Skin epidermis (tissue), 12 donors: ENCODE data around the gene SORCS2.

Source experiments
- H3K27ac ChIP-seq, 21 experiments: fragments of 200-600 bp; sonication (generic) in 11 of 21; one replicate each; pipeline ENCODE4 v1.5.0; 2020; ENCODE audit warnings: mild to moderate bottlenecking in 3 of 21, inconsistent platforms in 2 of 21, moderate library complexity in 2 of 21
- H3K4me3 ChIP-seq, 7 experiments: fragments of 200-600 bp; sonication (generic) in 2 of 7; one replicate each; pipeline ENCODE4 v1.5.0; 2020; ENCODE audit warnings: inconsistent platforms in 2 of 7, mild to moderate bottlenecking in 2 of 7, moderate library complexity in 1 of 7

Gene SORCS2

DNA sequence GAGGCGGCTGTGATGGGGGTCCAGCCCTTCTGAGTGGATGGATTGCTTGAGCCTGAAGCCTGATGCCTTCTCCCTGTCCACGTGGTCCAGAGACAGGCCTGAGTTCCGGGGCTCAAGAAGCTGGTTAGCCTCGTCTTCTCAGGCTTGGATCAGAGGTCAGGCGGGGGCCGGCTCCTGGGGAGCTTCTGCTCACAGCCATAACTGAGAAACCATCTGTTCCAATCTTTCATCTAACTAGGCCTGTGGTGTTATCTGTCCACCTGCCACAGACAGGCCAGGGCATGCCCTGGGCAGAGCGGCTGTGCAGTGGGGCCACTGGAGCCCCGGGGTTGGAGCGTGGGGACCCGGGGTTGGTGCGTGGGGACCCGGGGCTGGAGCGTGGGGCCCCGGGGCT, 63.1 kb downstream of the SORCS2 start:
- no peak overlapping the region for H3K4me3 ChIP-seq
- no peak overlapping the region for H3K27ac ChIP-seq

DNA sequence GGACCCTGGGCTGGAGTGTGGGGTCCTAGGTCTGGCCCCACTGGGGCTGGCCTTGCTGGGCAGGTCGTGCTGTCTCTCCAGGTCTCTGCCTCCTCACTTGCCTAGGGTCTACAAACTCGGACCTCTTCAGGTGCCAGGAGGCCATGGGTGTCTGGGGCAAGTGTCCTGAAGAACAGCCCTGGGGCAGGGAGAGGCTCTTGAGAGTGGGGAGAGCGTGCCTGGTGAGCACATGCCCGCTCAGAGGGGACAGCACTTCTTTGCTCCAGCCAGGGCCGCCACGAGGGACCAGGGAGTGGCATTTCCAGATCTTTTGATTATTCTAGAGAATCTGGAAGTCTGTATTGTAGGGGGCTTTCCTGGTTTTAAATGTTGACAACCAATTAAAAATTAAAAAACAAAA, 63.7 kb downstream of the SORCS2 start:
- Histone ChIP-seq H3K27ac (no peak overlapping the region), H3K4me3 (no peak overlapping the region)

DNA sequence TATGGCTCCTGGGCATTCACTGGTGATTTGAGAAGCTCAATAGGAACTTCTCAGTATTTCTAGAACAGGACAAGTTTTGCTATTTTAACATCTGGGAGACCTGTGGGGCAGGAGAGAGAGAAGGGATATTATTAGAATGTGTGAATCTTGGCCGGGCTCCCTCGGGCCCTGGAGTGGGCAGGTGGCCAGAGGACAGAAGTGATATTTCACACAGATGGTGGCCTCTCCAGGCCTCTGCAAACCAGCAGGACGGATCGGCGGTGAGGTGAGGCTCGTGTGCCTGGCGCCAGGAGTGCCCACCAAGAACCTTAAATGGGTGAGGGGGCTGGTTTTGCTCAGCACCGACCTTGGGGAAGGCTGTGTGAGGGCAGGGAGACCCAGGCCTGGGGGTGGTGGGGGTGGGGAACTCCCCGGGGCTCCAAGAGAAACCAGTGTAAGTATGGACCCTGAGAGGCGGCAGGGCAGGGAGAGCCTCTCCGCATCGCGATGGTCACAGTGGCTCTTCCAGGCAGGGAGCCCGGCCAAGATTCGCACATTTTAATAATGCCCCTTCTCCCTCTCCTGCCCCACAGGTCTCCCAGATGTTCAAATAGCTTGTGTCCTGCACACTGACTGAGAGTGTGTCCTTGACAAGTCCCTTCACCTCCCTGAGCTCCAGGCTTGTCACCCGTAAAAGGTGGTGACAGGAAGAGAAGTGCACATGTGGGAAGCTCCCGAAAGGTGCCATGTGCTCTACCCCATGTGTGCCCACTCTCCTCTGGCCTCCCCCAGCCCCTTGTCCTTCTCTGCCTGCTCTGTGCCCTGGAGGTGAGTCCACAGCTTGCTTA, 64.9 kb downstream of the SORCS2 start:
- no peak overlapping the region for H3K27ac ChIP-seq
- no peak overlapping the region for H3K4me3 ChIP-seq

DNA sequence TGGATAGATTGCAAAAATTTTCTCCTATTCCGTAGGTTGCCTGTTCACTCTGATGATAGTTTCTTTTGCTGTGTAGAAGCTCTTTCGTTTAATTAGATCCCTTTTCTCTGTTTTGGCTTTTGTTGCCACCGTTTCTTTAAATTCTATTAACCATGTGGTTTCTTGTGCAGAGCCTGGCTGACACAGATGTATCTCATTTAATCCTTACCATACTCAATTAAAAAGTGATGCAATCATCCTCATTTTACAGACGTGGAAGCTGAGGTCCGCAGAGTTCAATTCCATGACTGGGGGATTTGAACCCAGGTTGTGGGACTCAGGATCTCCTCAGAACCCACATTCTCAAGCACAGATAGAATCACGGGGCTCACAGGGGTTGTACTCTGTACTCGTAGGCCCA, 66.7 kb downstream of the SORCS2 start:
- H3K4me3 ChIP-seq = no peak overlapping the region
- no peak overlapping the region for H3K27ac ChIP-seq

DNA sequence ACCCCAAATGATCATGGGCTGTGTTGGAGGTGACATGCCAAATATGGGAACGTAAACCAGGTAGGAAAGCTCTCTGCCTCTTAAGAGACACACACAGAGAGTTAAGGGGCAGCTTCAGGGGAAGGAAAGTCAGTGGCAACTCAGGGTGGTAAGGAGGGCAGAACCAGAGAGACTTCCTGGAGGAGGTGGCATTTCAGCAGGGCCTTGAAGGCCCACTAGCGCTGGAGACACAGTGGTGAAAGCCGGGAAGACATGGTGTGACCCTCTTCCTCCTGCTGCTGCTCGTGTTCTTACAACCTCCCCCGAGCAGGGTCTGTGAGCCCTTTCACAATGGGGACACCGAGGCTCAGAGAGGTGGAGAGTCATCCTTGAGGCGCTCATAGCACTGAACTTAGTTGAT, 68.2 kb downstream of the SORCS2 start:
- Histone ChIP-seq H3K4me3 (no peak overlapping the region), H3K27ac (no peak overlapping the region)

DNA sequence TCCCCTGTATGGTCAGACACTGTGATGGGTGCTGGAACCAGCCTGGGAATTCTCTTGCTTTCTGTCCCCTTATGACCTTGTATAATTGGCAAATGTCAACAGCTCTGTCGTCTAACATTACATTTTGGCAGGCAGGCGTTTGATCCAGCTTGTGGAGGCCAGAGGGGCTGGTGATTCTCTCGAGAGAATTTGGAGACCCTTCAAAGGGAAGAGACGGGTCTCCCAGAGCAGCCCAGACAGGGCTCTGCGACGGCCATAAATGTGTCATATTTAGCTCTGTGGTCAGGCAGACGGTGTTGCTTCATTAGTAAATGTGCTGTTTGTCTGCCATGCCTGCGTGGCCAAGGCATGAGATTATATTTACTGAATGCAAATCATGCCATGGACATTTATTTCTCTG, 68.7 kb downstream of the SORCS2 start:
- Histone ChIP-seq H3K27ac (peak overlapping the region in 1 of 21 experiments; percentile 8), H3K4me3 (no peak overlapping the region)

DNA sequence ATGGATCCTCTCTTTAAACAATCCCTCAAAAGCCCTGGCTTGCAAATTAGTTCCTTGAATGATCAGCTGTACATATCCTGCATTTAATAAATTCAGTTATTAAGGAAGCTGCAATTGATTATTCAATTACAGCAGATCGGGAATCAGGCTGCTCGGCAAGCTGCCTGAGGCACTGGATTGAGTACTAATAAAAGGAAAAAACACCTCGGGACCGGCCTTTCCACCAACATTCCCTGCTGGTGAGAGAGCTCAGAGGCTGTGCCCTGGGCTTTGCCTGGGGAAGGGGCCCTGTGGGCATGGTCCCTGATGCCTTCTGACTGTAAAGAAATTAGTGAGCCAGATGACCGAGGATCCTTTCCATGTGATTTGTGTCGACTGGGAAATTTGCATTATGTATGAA, 69.2 kb downstream of the SORCS2 start:
- Histone ChIP-seq H3K27ac (peak overlapping the region in 2 of 21 experiments; percentile 8 to 14), H3K4me3 (no peak overlapping the region)

DNA sequence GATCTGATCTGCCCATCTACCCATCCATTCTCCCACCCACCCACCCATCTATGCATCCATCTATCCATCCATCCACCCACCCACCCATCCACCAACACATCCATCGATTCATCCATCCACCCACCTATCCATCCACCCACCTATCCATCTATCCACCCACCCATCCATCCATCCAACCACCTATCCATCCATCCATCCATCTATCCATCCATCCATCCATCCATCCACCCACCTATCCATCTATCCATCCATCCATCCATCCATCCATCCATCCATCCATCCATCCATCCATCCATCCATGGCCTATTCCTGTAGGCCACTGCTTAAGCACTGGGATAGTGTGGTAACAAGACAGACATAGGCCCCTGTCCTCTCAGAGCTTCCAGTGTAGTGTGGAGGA, 69.8 kb downstream of the SORCS2 start:
- no peak overlapping the region for H3K27ac ChIP-seq
- no peak overlapping the region for H3K4me3 ChIP-seq

DNA sequence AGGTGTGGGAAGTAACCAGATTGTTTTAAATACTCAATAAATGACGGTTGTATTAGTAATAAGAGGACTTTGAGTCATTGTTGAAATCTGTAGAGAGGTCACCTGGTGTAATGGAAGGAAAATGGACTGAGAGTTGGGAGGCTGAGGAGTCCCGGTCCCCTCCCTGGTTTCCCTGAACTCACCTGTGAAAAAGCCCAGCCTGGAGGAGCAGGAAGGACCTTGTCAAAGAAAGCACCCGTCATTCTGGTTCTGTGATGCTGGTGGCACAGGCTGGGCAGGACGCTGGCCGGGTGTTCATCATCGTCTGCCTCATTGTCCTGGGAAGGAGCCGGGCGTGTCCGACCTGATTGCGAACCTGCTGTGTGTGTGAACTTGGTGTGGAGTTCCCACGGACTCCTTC, 70.8 kb downstream of the SORCS2 start:
- Histone ChIP-seq H3K4me3 (no peak overlapping the region), H3K27ac (peak overlapping the region in 2 of 21 experiments; percentile 30 to 60)

DNA sequence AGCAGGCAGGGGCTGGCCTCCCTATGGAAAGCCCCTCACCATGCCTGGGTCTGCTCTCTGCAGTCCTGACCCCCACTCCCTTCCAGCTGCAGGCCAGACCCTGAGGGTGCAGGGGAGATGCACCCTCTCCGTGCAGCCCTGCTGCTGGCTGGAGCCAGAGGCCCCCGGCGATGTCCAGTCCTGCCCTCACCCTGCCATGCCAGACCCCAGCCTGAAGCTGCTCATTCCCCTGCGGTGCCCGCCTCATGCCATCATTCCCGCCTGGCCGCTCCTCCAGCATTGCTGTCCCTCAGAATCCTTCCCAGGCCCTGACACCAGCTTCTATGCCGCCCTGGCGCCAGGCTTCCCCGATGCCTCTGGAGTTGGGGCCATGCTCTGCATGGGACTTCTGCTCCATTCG, 72.4 kb downstream of the SORCS2 start:
- Histone ChIP-seq H3K4me3 (no peak overlapping the region), H3K27ac (no peak overlapping the region)

DNA sequence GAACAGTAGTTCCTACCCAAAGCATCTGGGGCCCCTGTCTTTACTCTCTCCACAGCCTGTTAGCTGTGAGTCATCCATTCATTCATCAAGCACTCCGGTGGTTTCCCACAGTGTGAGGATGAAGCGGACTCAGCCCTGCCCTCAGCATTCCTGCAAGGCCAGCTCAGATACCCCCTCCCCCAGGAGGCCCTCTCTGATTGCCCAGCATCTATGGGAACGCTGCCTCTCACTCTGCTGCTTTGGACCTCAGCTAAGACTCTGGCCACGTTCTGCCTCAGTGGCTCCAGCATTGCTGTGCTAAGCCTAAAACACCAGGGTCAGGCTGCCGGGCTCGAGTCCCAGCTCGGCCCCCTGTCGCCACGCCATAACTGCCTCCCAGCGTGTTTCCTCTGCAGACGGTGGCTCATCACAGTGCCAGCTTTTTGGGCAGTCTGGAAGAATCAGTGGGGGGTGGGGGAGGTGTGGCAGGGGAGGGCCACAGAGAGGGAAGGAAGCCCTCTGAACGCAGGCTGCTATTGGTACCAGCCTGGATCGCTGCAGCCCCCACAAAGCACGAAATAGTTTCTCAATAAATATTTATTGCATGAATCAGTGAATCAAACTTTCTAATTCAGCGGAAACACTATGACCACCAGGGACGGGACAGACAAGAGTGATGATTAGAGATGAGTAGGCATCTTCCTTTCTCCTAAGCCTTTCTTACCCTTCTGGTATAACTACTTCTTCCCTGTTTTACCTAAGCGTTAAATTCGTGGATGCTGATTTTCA, 74.4 kb downstream of the SORCS2 start:
- Histone ChIP-seq H3K4me3 (no peak overlapping the region), H3K27ac (no peak overlapping the region)

DNA sequence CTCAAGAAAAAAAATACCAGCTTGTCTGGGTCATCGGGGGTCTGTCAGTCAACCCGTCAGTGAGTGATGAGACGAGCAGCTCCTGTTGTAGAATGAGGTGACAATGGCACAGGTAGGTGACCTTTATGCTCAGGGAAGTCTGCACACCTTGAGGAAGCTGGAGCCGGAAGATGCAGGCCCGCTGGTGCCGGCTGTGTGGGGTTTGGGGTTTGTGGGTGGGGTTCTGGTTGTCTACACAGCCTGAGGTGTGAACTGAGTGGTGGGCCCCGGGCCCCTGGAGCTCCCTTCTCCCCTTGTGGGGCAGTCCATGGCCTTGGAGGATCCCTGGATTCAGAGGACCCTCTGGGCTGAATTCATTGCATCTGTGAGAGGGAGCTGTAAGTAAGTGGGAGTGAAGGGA, 75.5 kb downstream of the SORCS2 start:
- Histone ChIP-seq H3K4me3 (no peak overlapping the region), H3K27ac (no peak overlapping the region)

DNA sequence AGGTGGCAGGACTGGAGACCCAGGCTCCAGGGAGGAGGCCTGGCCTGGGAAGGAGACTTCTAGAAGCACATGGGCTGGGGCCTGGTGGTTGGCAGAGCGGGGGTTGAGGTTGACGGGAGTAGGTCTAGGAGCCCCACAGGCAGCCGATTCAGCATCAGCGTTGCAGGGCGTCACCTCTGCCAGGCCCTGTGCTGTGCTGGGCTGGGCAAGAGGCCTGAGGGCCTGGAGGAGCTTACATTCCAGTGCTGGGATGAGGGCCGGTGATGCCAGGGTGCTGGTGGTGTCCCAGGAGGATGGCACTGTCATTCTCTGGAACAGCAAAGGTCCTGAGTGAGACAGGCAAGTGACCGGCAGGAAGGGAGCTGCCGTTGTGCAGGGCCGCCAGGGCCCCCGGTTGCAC, 76.6 kb downstream of the SORCS2 start:
- Histone ChIP-seq H3K27ac (no peak overlapping the region), H3K4me3 (no peak overlapping the region)

DNA sequence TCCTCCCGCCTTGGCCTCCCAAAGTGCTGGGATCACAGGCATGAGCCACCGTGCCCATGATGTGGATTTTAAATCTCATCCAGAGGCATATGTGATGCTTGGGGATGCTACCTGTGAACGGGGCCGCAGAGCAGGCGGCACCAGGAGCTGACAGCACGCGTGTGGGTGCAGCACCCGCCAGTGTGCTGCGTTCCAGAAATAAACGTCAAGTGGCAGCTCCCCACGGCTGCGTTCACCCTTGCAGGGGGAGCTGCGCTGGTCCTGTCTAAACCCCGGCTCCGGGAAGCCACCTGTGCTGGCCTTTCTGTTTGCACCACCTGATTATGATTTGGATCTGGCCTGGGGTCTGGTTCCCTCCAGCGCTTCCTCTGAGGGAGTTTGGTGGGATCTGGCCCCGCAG, 77.8 kb downstream of the SORCS2 start:
- no peak overlapping the region for H3K4me3 ChIP-seq
- H3K27ac ChIP-seq = no peak overlapping the region

DNA sequence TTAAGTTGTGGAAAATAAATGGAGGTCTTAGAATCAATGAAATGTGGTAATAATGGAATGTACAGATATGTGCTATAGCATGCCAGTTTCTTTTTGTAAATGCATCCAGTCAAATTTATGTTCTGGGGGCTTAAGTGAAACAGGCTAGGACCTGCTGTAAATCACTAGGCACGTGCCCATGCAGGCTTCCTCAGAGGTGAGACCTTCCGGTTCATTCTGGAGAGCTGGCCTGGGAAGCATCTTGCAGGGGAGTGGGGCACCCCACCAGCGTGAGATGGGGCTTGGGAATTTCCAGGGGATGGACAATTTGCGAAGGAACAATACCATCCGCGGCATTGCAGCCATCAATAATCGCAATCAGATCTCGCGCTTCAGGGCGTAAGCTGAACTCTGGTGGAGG, 80.1 kb downstream of the SORCS2 start:
- H3K4me3 ChIP-seq = no peak overlapping the region
- H3K27ac ChIP-seq = no peak overlapping the region

DNA sequence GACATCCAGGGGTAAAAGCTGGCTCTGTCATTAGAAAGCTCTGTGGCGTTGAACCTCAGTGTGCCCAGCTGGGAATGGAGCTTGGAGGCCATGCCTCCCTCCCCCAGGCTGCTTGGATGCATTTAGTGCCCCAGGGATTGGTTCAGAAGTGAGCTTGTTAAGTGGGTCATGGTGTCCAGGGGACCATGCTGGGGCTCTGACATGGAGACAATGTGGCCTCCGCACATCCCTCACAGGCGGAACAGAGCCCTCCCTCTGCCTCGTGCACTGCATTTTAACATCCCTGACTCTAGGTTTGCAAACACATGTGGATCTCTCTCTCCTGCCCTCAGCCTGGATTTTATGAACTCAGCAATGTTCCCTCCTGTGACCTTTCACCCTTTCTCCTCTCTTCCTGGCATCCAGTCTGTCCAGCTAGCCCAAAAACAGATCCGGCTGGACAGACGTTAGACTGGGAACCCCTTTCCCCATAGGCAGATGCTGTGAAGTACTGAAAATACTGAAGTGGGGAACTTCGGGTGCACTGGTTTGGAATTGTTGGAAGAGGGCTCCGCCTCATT, 81.5 kb downstream of the SORCS2 start:
- no peak overlapping the region for H3K4me3 ChIP-seq
- no peak overlapping the region for H3K27ac ChIP-seq

DNA sequence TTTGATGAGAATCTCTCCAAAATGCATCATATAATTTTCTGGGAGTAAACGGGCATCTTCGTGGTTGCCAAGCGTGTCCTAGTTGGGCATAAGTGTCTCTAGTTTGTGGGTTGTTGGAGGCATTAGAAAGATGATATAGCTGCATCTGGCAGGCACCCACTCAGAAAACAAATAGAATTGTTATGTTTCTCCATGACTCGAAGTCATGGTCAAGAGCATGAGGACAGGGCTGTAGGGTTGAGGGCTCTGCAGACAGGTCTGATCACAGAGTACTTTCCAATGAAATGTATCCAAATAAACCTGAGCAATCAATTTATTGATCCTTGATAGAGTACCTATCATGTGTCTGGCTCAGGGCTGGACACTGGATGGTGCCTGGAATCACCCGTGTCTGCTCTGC, 82.7 kb downstream of the SORCS2 start:
- H3K4me3 ChIP-seq = no peak overlapping the region
- H3K27ac ChIP-seq = no peak overlapping the region

DNA sequence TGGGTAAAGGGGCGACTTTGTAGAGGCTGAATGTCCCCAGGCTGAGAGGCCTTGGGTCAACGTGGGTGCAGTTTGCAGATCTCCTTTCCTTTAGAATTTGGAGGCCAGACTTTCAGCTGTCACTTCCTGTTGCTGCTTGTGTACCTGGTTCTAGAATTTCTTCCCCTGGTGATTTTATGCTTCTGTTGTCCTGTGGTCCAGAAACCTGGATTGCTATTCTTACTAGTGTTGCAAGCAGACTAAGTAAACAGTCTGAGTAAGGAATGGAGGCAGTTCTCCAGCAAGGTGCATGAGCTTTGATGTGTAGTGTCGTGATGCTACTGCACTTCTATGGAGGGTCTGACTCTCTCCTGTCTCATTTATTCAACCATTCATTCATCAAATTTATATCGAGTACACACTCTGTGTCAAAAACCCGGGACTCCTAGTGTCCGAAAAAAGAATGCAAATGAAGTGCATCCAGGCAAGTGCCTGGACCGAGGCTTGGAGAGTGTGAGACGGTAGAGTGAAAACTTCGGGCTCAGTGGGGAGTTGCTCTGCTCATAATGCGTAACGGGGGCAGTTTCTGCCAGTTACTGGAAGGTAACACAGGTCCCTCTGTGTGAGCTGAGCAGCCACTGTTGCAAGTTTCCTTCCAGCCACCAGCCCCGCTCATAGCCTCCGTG, 83.3 kb downstream of the SORCS2 start:
- no peak overlapping the region for H3K27ac ChIP-seq
- H3K4me3 ChIP-seq = no peak overlapping the region

DNA sequence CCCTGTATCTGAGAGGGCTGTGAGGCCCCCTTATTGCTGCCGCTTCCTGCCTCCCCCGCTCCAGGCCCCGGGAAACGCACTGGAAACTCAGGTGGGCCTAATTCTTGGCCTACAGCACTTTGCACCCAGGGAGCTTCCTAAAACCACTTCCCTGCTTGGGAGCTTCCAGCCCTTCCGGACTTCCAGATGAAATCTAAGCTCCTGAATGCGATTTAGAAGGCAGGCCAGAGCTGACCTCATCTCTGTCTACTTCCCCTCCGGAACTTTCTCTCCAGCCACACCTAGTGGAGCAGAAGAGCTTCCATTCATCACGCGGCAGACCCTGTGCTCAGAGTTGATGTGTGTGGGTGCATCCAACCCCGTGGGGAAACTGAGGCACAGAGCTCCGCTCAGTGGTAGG, 84.2 kb downstream of the SORCS2 start:
- Histone ChIP-seq H3K27ac (no peak overlapping the region), H3K4me3 (no peak overlapping the region)

DNA sequence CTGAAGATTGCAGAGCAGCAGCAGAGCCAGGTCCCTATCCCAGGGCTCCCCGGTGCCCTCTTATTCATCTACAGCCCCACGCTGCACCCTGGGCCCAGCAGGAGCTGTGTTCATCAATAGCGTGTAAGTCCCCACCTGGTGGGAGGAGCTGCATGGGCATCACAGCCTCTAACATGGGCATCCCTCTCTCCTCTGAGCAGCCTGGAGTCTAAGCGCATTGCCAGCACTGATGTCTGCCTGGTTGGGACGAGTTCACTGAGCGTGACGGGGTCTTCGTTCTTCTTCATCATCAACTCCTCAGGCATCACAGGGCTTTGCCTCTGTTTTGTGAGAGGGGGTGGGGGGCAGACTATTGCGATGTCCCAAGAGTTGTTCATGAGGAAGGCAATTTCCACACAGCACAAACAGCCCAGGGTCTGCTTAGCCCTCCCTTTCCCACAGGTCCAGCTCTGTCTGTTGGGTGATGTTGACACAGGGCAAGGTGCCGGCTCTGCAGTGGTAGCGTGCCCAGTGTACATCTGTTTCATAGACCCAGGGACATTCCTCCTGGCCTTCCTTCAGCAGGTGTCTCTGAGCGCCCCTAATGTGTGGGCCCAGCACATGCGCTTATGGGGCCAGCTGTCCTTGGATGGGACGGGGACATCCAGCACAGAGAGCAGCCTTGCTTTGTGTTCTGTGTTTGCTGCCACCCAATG, 85.9 kb downstream of the SORCS2 start:
- no peak overlapping the region for H3K4me3 ChIP-seq
- H3K27ac ChIP-seq = no peak overlapping the region
